SU-DHL-6 (cell line): ENCODE data around the gene SLC7A4.

Experiments
- H2AFZ ChIP-seq: fragments of 200-600 bp; sonication (generic); 2 replicates; pipeline ENCODE4 v1.6.1; 2014; ENCODE audit warnings: low read depth, mild to moderate bottlenecking, moderate library complexity, mixed read lengths, antibody characterized with exemption, low read length; ENCODE audit not compliant: severe bottlenecking
- H3F3A ChIP-seq: fragments of 200-600 bp; shearing (Covaris generic); 2 replicates; pipeline ENCODE4 v1.6.0; 2016; ENCODE audit warnings: antibody characterized with exemption, mild to moderate bottlenecking; ENCODE audit not compliant: insufficient read depth
- H3K27ac ChIP-seq: fragments of 200-600 bp; sonication (generic); 2 replicates; pipeline ENCODE4 v1.5.1; 2016; ENCODE audit warnings: low read depth, mild to moderate bottlenecking, low read length, moderate library complexity, mixed read lengths
- H3K27me3 ChIP-seq: fragments of 200-600 bp; sonication (generic), shearing (Covaris generic); 2 replicates; pipeline ENCODE4 v1.6.0; 2014; ENCODE audit warnings: mild to moderate bottlenecking, low read length
- H3K36me3 ChIP-seq: fragments of 200-600 bp; sonication (generic); 2 replicates; pipeline ENCODE4 v1.6.1; 2014; ENCODE audit warnings: mild to moderate bottlenecking, low read length, mixed read lengths
- H3K4me2 ChIP-seq: fragments of 300-600, 200-600 bp; shearing (Covaris generic), sonication (generic); 2 replicates; pipeline ENCODE4 v1.6.0; 2014; ENCODE audit warnings: low read length, low read depth, mild to moderate bottlenecking; ENCODE audit not compliant: poor library complexity, severe bottlenecking
- H3K4me3 ChIP-seq: fragments of 200-600 bp; sonication (generic); 2 replicates; pipeline ENCODE4 v1.5.1; 2014; ENCODE audit warnings: antibody characterized with exemption, low read length, mild to moderate bottlenecking, mixed read lengths; ENCODE audit not compliant: insufficient read depth, poor library complexity, severe bottlenecking
- H3K79me2 ChIP-seq: fragments of 200-600 bp; sonication (generic); 2 replicates; pipeline ENCODE4 v1.6.1; 2014; ENCODE audit warnings: mild to moderate bottlenecking, low read length, moderate library complexity; ENCODE audit not compliant: insufficient read depth
- H3K9ac ChIP-seq: fragments of 200-600 bp; sonication (generic); 2 replicates; pipeline ENCODE4 v1.7.0; 2014; ENCODE audit warnings: mild to moderate bottlenecking, low read length
- H3K9me2 ChIP-seq: fragments of 200-600 bp; sonication (generic); replicated peaks from 2 replicates; pipeline ENCODE4 v1.6.1; 2014; ENCODE audit warnings: low read length; ENCODE audit not compliant: insufficient read depth
- H3K9me3 ChIP-seq: fragments of 200-600 bp; sonication (generic); 2 replicates; pipeline ENCODE4 v1.6.1; 2014; ENCODE audit warnings: low read length, mixed read lengths; ENCODE audit not compliant: insufficient read depth
- H4K20me1 ChIP-seq: fragments of 200-600 bp; sonication (generic); 2 replicates; pipeline ENCODE4 v1.6.1; 2014; ENCODE audit warnings: low read depth, mild to moderate bottlenecking, antibody characterized with exemption, low read length, moderate library complexity, mixed read lengths
- CTCF ChIP-seq: fragments of 200-600 bp; sonication (generic); IDR thresholded peaks from one replicate; pipeline ENCODE4 v1.5.1; 2017; ENCODE audit warnings: antibody characterized with exemption, mild to moderate bottlenecking, low read length, moderate library complexity; ENCODE audit not compliant: insufficient read depth, poor library complexity, severe bottlenecking
- EZH2phosphoT487 ChIP-seq: fragments of 200-600 bp; sonication (generic), shearing (Covaris generic); conservative IDR thresholded peaks from 2 replicates; pipeline ENCODE4 v1.6.1; 2018; ENCODE audit warnings: mild to moderate bottlenecking, antibody characterized with exemption, low read length, moderate library complexity, mixed read lengths

The SLC7A4 gene

GRCh38 chr22:21026783-21027692 is 5.3 kb downstream of the SLC7A4 start:
- Histone ChIP-seq H3F3A (no peaks in the 10 kb centered on the region), H3K4me2 (no peak overlapping the region), H3K27me3 (no peaks in the 10 kb centered on the region), H3K27ac (no peak overlapping the region), H3K79me2 (no peaks in the 10 kb centered on the region), H3K36me3 (no peaks in the 10 kb centered on the region), H2AFZ (no peak overlapping the region), H4K20me1 (no peaks in the 10 kb centered on the region), H3K9me2 (no peaks in the 10 kb centered on the region), H3K4me3 (no peak overlapping the region), H3K9me3 (no peaks in the 10 kb centered on the region), H3K9ac (no peak overlapping the region)
- TF ChIP-seq EZH2phosphoT487 (no peak), CTCF (no peak)

GRCh38 chr22:21025763-21026755 is 6.3 kb downstream of the SLC7A4 start:
- H3F3A ChIP-seq: no peaks in the 10 kb centered on the region
- H3K27me3 ChIP-seq: no peaks in the 10 kb centered on the region
- no peaks in the 10 kb centered on the region for H3K36me3 ChIP-seq
- H3K79me2 ChIP-seq: no peaks in the 10 kb centered on the region
- H3K27ac ChIP-seq: no peak overlapping the region
- no peaks in the 10 kb centered on the region for H3K9me3 ChIP-seq
- no peak overlapping the region for H2AFZ ChIP-seq
- no peak overlapping the region for H3K4me3 ChIP-seq
- no peak overlapping the region for H3K4me2 ChIP-seq
- no peak overlapping the region for H3K9ac ChIP-seq
- H3K9me2 ChIP-seq: no peaks in the 10 kb centered on the region
- TF ChIP-seq EZH2phosphoT487 (no peak), CTCF (no peak)
- H4K20me1 ChIP-seq: no peaks in the 10 kb centered on the region

DNA sequence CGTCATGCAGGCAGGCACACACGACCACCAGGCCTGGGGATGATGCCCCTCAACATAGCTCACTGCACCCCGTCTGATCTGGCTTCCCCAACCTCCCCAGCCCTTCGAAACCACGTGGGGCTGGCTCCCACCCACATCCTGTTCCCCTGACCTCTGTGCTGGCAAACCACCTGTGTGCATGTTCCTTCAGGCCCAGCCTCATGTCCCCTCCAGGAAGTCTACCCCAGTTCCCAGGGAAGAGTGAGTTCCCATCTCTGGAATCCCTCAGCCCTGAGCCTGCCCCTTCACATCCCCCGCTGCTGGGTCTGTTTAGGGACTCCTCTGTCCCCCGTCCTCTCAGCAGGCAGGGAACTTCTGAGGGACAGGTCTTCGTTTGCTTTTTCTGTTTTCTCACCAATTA is 7.1 kb downstream of the SLC7A4 start:
- Histone ChIP-seq H2AFZ (no peak overlapping the region), H3K9me2 (no peaks in the 10 kb centered on the region), H3K4me2 (no peak overlapping the region), H3K79me2 (no peaks in the 10 kb centered on the region), H3K9me3 (no peaks in the 10 kb centered on the region), H4K20me1 (no peaks in the 10 kb centered on the region), H3K36me3 (no peaks in the 10 kb centered on the region), H3K4me3 (no peak overlapping the region), H3K27me3 (no peaks in the 10 kb centered on the region), H3F3A (no peaks in the 10 kb centered on the region), H3K27ac (no peak overlapping the region), H3K9ac (no peak overlapping the region)
- TF ChIP-seq CTCF: no peak
- TF ChIP-seq EZH2phosphoT487: no peak
